HuH-7 (cell line): Measurements from ENCODE around the gene KIAA0825.

Source experiments
- DNase-seq: peaks from one replicate; pipeline ENCODE4 v3.0.0; 2011; ENCODE audit warnings: low spot score

The KIAA0825 gene

GRCh38 chr5:94508461-94509148 lies 109.8 kb downstream of the KIAA0825 start:
- no peak for DNase-seq

GRCh38 chr5:94505327-94506068 lies 112.9 kb downstream of the KIAA0825 start:
- DNase-seq: no peak

- no peak for DNase-seq
Measured at GRCh38 chr5:94503677-94504076, 114.7 kb downstream of the KIAA0825 start.

GRCh38 chr5:94501365-94501764 lies 117.0 kb downstream of the KIAA0825 start:
- DNase-seq: no peak

GRCh38 chr5:94499806-94500205 lies 118.6 kb downstream of the KIAA0825 start:
- DNase-seq: no peak

- no peak for DNase-seq
Measured at GRCh38 chr5:94498199-94498598, 120.2 kb downstream of the KIAA0825 start.

GRCh38 chr5:94485067-94485466 lies 133.3 kb downstream of the KIAA0825 start:
- DNase-seq: no peak

- DNase-seq: no peak
Measured at GRCh38 chr5:94481059-94481458, 137.3 kb downstream of the KIAA0825 start.

- no peak for DNase-seq
Measured at GRCh38 chr5:94480486-94480885, 137.9 kb downstream of the KIAA0825 start.

GRCh38 chr5:94473936-94474335 lies 144.5 kb downstream of the KIAA0825 start:
- DNase-seq: no peak

GRCh38 chr5:94471521-94471920 lies 146.9 kb downstream of the KIAA0825 start:
- DNase-seq: no peak

GRCh38 chr5:94470802-94471201 lies 147.6 kb downstream of the KIAA0825 start:
- no peak for DNase-seq

GRCh38 chr5:94469894-94470329 lies 148.5 kb downstream of the KIAA0825 start:
- no peak for DNase-seq

- no peak for DNase-seq
Measured at GRCh38 chr5:94467954-94468930, 150.2 kb downstream of the KIAA0825 start.

GRCh38 chr5:94467346-94467953 lies 151.0 kb downstream of the KIAA0825 start:
- DNase-seq: no peak

GRCh38 chr5:94463739-94464138 lies 154.7 kb downstream of the KIAA0825 start:
- no peak for DNase-seq

- DNase-seq: no peak
Measured at GRCh38 chr5:94461131-94461530, 157.3 kb downstream of the KIAA0825 start.

- DNase-seq: no peak
Measured at GRCh38 chr5:94459915-94460314, 158.5 kb downstream of the KIAA0825 start.

GRCh38 chr5:94457788-94458187 lies 160.6 kb downstream of the KIAA0825 start:
- DNase-seq: no peak

GRCh38 chr5:94445726-94446125 lies 172.7 kb downstream of the KIAA0825 start:
- DNase-seq: no peak

- no peak for DNase-seq
Measured at GRCh38 chr5:94442991-94443390, 175.4 kb downstream of the KIAA0825 start.

- DNase-seq: no peak
Measured at GRCh38 chr5:94442076-94442475, 176.3 kb downstream of the KIAA0825 start.
